IPS-18a (cell line): ENCODE results near the gene SNTA1.
A peak's percentile ranks its signal among the peaks of the same experiment; 100 is the strongest.
"Not testable (repeated sequence)": the region's sequence is repeated elsewhere in the genome, so short reads cannot be mapped to it uniquely, and the experiment has no call there.

ENCODE experiments used
- H3K27ac ChIP-seq: one replicate; pipeline ENCODE4 v1.5.1; 2013; ENCODE audit warnings: low read length
- H3K27me3 ChIP-seq: one replicate; pipeline ENCODE4 v1.6.1; 2013; ENCODE audit warnings: mild to moderate bottlenecking, low read length; ENCODE audit not compliant: control insufficient read depth, insufficient read depth
- H3K36me3 ChIP-seq: one replicate; pipeline ENCODE4 v1.6.1; 2013; ENCODE audit warnings: low read depth, low read length; ENCODE audit not compliant: control insufficient read depth
- H3K4me1 ChIP-seq: one replicate; pipeline ENCODE4 v1.6.1; 2013; ENCODE audit warnings: low read depth, low read length; ENCODE audit not compliant: control insufficient read depth
- H3K4me3 ChIP-seq: one replicate; pipeline ENCODE4 v1.5.1; 2013; ENCODE audit warnings: low read length
- H3K9ac ChIP-seq: one replicate; pipeline ENCODE4 v1.6.1; 2013; ENCODE audit warnings: mild to moderate bottlenecking, low read length, moderate library complexity
- H3K9me3 ChIP-seq: one replicate; pipeline ENCODE4 v1.6.1; 2013; ENCODE audit warnings: low read depth, low read length; ENCODE audit not compliant: control insufficient read depth

The SNTA1 gene

GRCh38 chr20:33463332-33464101, 20.0 kb upstream of the SNTA1 start:
- H3K4me1 ChIP-seq, result no peaks in the 10 kb centered on the region
- H3K9ac ChIP-seq, result no peak overlapping the region
- no peaks in the 10 kb centered on the region for H3K36me3 ChIP-seq
- no peak overlapping the region for H3K27ac ChIP-seq
- no peaks in the 10 kb centered on the region for H3K27me3 ChIP-seq
- H3K9me3 ChIP-seq, result no peaks in the 10 kb centered on the region
- no peak overlapping the region for H3K4me3 ChIP-seq

- Histone ChIP-seq H3K36me3 (no peaks in the 10 kb centered on the region), H3K27me3 (no peaks in the 10 kb centered on the region), H3K9me3 (no peaks in the 10 kb centered on the region), H3K27ac (no peak overlapping the region), H3K4me3 (no peak overlapping the region), H3K4me1 (no peaks in the 10 kb centered on the region), H3K9ac (no peak overlapping the region)
These were observed 17.1 kb upstream of the SNTA1 start for GRCh38 chr20:33460711-33461110.

GRCh38 chr20:33459599-33459998, 16.0 kb upstream of the SNTA1 start:
- H3K9ac ChIP-seq, result no peak overlapping the region
- no peaks in the 10 kb centered on the region for H3K27me3 ChIP-seq
- no peaks in the 10 kb centered on the region for H3K9me3 ChIP-seq
- H3K27ac ChIP-seq, result no peak overlapping the region
- H3K36me3 ChIP-seq, result no peaks in the 10 kb centered on the region
- H3K4me3 ChIP-seq, result no peak overlapping the region
- no peaks in the 10 kb centered on the region for H3K4me1 ChIP-seq

- H3K9me3 ChIP-seq, H3K9ac ChIP-seq, H3K27me3 ChIP-seq, H3K4me1 ChIP-seq, H3K27ac ChIP-seq, H3K4me3 ChIP-seq, H3K36me3 ChIP-seq: not testable (repeated sequence)
These were observed 13.5 kb upstream of the SNTA1 start for GRCh38 chr20:33456916-33457642.

GRCh38 chr20:33450867-33451266, 7.3 kb upstream of the SNTA1 start:
- H3K4me3 ChIP-seq, result no peak overlapping the region
- peaks cover 3% of the 10 kb centered on the region for H3K27me3 ChIP-seq
- no peaks in the 10 kb centered on the region for H3K36me3 ChIP-seq
- H3K9me3 ChIP-seq, result no peaks in the 10 kb centered on the region
- H3K27ac ChIP-seq, result no peak overlapping the region
- H3K9ac ChIP-seq, result no peak overlapping the region
- H3K4me1 ChIP-seq, result no peaks in the 10 kb centered on the region

- H3K4me3 ChIP-seq, result no peak overlapping the region
- H3K9ac ChIP-seq, result no peak overlapping the region
- H3K27me3 ChIP-seq, result peaks cover 24% of the 10 kb centered on the region
- no peak overlapping the region for H3K27ac ChIP-seq
- H3K9me3 ChIP-seq, result no peaks in the 10 kb centered on the region
- no peaks in the 10 kb centered on the region for H3K36me3 ChIP-seq
- H3K4me1 ChIP-seq, result peaks cover 7% of the 10 kb centered on the region
These were observed 2.5 kb upstream of the SNTA1 start for GRCh38 chr20:33445881-33446625.

- Histone ChIP-seq H3K9me3 (no peaks in the 10 kb centered on the region), H3K4me3 (peak overlapping the region; percentile 74), H3K36me3 (no peaks in the 10 kb centered on the region), H3K9ac (no peak overlapping the region), H3K27ac (no peak overlapping the region), H3K4me1 (peaks cover 7% of the 10 kb centered on the region), H3K27me3 (peaks cover 24% of the 10 kb centered on the region)
These were observed 1.4 kb upstream of the SNTA1 start for GRCh38 chr20:33444797-33445560.

GRCh38 chr20:33443006-33443511, 504 bp downstream of the SNTA1 start:
- no peak overlapping the region for H3K9ac ChIP-seq
- peak overlapping the region; percentile 74 for H3K4me3 ChIP-seq
- H3K9me3 ChIP-seq, result no peaks in the 10 kb centered on the region
- H3K27me3 ChIP-seq, result peaks cover 24% of the 10 kb centered on the region
- H3K27ac ChIP-seq, result no peak overlapping the region
- no peaks in the 10 kb centered on the region for H3K36me3 ChIP-seq
- peaks cover 7% of the 10 kb centered on the region for H3K4me1 ChIP-seq

GRCh38 chr20:33442136-33443005, 1.2 kb downstream of the SNTA1 start:
- no peak overlapping the region for H3K9ac ChIP-seq
- H3K9me3 ChIP-seq, result no peaks in the 10 kb centered on the region
- H3K27me3 ChIP-seq, result peaks cover 24% of the 10 kb centered on the region
- H3K4me1 ChIP-seq, result peaks cover 7% of the 10 kb centered on the region
- H3K4me3 ChIP-seq, result peak overlapping the region; percentile 74
- H3K27ac ChIP-seq, result no peak overlapping the region
- no peaks in the 10 kb centered on the region for H3K36me3 ChIP-seq

- Histone ChIP-seq H3K27ac (no peak overlapping the region), H3K9me3 (no peaks in the 10 kb centered on the region), H3K27me3 (peaks cover 24% of the 10 kb centered on the region), H3K4me1 (peaks cover 7% of the 10 kb centered on the region), H3K9ac (no peak overlapping the region), H3K36me3 (no peaks in the 10 kb centered on the region), H3K4me3 (no peak overlapping the region)
These were observed 2.2 kb downstream of the SNTA1 start for GRCh38 chr20:33441142-33441955.
